ENCODE results near the gene HMOX2.
A peak's percentile ranks its signal among the peaks of the same experiment; 100 is the strongest.

The HMOX2 gene

GRCh38 chr16:4465977-4466779 lies 10.0 kb upstream of the HMOX2 start:
- DNase-seq (ENCODE audit: low spot score), result no peak

- no peak for DNase-seq (ENCODE audit: low spot score)
Observed at GRCh38 chr16:4467916-4468315, 8.3 kb upstream of the HMOX2 start.

GRCh38 chr16:4468972-4469371 lies 7.2 kb upstream of the HMOX2 start:
- DNase-seq (ENCODE audit: low spot score), result no peak

GRCh38 chr16:4471869-4472268 lies 4.3 kb upstream of the HMOX2 start:
- no peak for DNase-seq (ENCODE audit: low spot score)

- no peak for DNase-seq (ENCODE audit: low spot score)
Observed at GRCh38 chr16:4472880-4473279, 3.3 kb upstream of the HMOX2 start.

- DNase-seq (ENCODE audit: low spot score), result peak; percentile 87
Observed at GRCh38 chr16:4474192-4474961, 1.8 kb upstream of the HMOX2 start, which contains the start of gene NMRAL1. TSS of gene NMRAL1 (minus strand) at chr16:4474625. CDS start at chr16:4474132, 493 bp downstream.

- no peak for DNase-seq (ENCODE audit: low spot score)
Observed at GRCh38 chr16:4477966-4478365, 1.8 kb downstream of the HMOX2 start.

GRCh38 chr16:4481526-4481925 lies 5.3 kb downstream of the HMOX2 start:
- no peak for DNase-seq (ENCODE audit: low spot score)

GRCh38 chr16:4481963-4482362 lies 5.8 kb downstream of the HMOX2 start:
- DNase-seq (ENCODE audit: low spot score), result no peak

- DNase-seq (ENCODE audit: low spot score), result no peak
Observed at GRCh38 chr16:4486126-4486893, 10.1 kb downstream of the HMOX2 start.

GRCh38 chr16:4487955-4488498 lies 11.8 kb downstream of the HMOX2 start:
- DNase-seq (ENCODE audit: low spot score), result no peak

GRCh38 chr16:4488499-4488967 lies 12.3 kb downstream of the HMOX2 start:
- DNase-seq (ENCODE audit: low spot score), result no peak

- no peak for DNase-seq (ENCODE audit: low spot score)
Observed at GRCh38 chr16:4489030-4489429, 12.8 kb downstream of the HMOX2 start.

- no peak for DNase-seq (ENCODE audit: low spot score)
Observed at GRCh38 chr16:4491898-4492297, 15.7 kb downstream of the HMOX2 start.

GRCh38 chr16:4494746-4495490 lies 18.7 kb downstream of the HMOX2 start:
- no peak for DNase-seq (ENCODE audit: low spot score)

GRCh38 chr16:4495766-4496165 lies 19.6 kb downstream of the HMOX2 start:
- no peak for DNase-seq (ENCODE audit: low spot score)

GRCh38 chr16:4496305-4496704 lies 20.1 kb downstream of the HMOX2 start:
- no peak for DNase-seq (ENCODE audit: low spot score)

GRCh38 chr16:4498546-4499195 lies 22.5 kb downstream of the HMOX2 start:
- DNase-seq (ENCODE audit: low spot score), result no peak

- no peak for DNase-seq (ENCODE audit: low spot score)
Observed at GRCh38 chr16:4499196-4499555, 23.0 kb downstream of the HMOX2 start.

GRCh38 chr16:4500272-4500671 lies 24.1 kb downstream of the HMOX2 start:
- no peak for DNase-seq (ENCODE audit: low spot score)

- no peak for DNase-seq (ENCODE audit: low spot score)
Observed at GRCh38 chr16:4501071-4501478, 24.9 kb downstream of the HMOX2 start.

Measured in ecto neural progenitor cell (in vitro differentiated cells).